CD4-positive, CD25-positive, alpha-beta regulatory T cell (primary cell): ENCODE results near the gene C4B. TPM values are rescaled to one million over a fixed set of nuclear protein-coding genes. Genes with fewer than 3 reads are reported as not detected.
"Not testable (repeated sequence)": the region's sequence is repeated elsewhere in the genome, so short reads cannot be mapped to it uniquely, and the experiment has no call there.

ENCODE experiments used
- ATAC-seq, 2 donors: fragments of 150-1000 bp; cut with Tn5 transposase; one replicate each; pipeline ENCODE4 v1.10.0; 2021; ENCODE audit warnings: low read depth in 2 of 2, moderate number of reproducible peaks in 2 of 2, moderate library complexity in 1 of 2
- DNase-seq, 3 donors: peaks; one replicate each; pipeline versions ENCODE4 v3.0.0 to v3.0.0-alpha.2; 2012 to 2022; ENCODE audit warnings: mixed read lengths in 1 of 3
- H3K27ac ChIP-seq: one replicate; pipeline ENCODE4 v1.7.0; 2013; ENCODE audit warnings: mild to moderate bottlenecking, low read length; ENCODE audit not compliant: insufficient read depth, poor library complexity, severe bottlenecking
- H3K27me3 ChIP-seq: one replicate; pipeline ENCODE4 v1.7.0; 2013; ENCODE audit warnings: low read length; ENCODE audit not compliant: control insufficient read depth, insufficient read depth
- H3K36me3 ChIP-seq: one replicate; pipeline ENCODE4 v1.7.0; 2013; ENCODE audit warnings: mild to moderate bottlenecking, low read length, moderate library complexity; ENCODE audit not compliant: control insufficient read depth, insufficient read depth
- H3K4me1 ChIP-seq: 2 replicates; pipeline ENCODE4 v1.7.0; 2013; ENCODE audit warnings: mild to moderate bottlenecking, low read length; ENCODE audit not compliant: insufficient read depth, control insufficient read depth, poor library complexity, severe bottlenecking
- H3K4me3 ChIP-seq: one replicate; pipeline ENCODE4 v1.7.0; 2013; ENCODE audit warnings: low read depth, mild to moderate bottlenecking, low read length, moderate library complexity
- H3K9me3 ChIP-seq, 2 experiments: 1 replicate in 1 of 2; 2 replicates in 1 of 2; pipeline ENCODE4 v1.7.0; 2013; ENCODE audit warnings: low read length in 2 of 2, mild to moderate bottlenecking in 1 of 2, moderate library complexity in 1 of 2; ENCODE audit not compliant: control insufficient read depth in 2 of 2
- H3K27ac Mint-ChIP-seq, 3 donors: one replicate each; pipeline ENCODE4 v1.8.0; 2020 to 2022; ENCODE audit warnings: mild to moderate bottlenecking in 3 of 3, mixed read lengths in 3 of 3, moderate library complexity in 2 of 3
- H3K27me3 Mint-ChIP-seq: one replicate; pipeline ENCODE4 v1.8.0; 2022; ENCODE audit warnings: mild to moderate bottlenecking, mixed read lengths
- H3K36me3 Mint-ChIP-seq: one replicate; pipeline ENCODE4 v1.8.0; 2020; ENCODE audit warnings: mixed read lengths
- H3K4me1 Mint-ChIP-seq, 4 donors: one replicate each; pipeline ENCODE4 v1.8.0; 2020 to 2022; ENCODE audit warnings: mixed read lengths in 4 of 4, mild to moderate bottlenecking in 1 of 4
- H3K4me3 Mint-ChIP-seq, 4 donors: one replicate each; pipeline ENCODE4 v1.8.0; 2020 to 2022; ENCODE audit warnings: mild to moderate bottlenecking in 4 of 4, mixed read lengths in 4 of 4, moderate library complexity in 3 of 4
- H3K9me3 Mint-ChIP-seq, 7 donors: one replicate each; pipeline ENCODE4 v1.8.0; 2020 to 2022; ENCODE audit warnings: mixed read lengths in 7 of 7, mild to moderate bottlenecking in 3 of 7, moderate library complexity in 2 of 7
- polyA plus RNA-seq, 4 donors: library from polyadenylated mRNA; unstranded; fragments of 300-500 nt; fragmentation: Illumina TruSeq; gene quantifications; one replicate each; pipeline ENCODE4 v1.2.3, GENCODE V29; 2021
- total RNA-seq: library from RNA; stranded (reverse); gene quantifications from one replicate; pipeline ENCODE4 v1.2.3, GENCODE V29; 2022

C4B gene
- total and polyA plus RNA-seq, 5 donors from 2014 or later: 0.52 to 3.6 TPM; not detected in 3

DNA sequence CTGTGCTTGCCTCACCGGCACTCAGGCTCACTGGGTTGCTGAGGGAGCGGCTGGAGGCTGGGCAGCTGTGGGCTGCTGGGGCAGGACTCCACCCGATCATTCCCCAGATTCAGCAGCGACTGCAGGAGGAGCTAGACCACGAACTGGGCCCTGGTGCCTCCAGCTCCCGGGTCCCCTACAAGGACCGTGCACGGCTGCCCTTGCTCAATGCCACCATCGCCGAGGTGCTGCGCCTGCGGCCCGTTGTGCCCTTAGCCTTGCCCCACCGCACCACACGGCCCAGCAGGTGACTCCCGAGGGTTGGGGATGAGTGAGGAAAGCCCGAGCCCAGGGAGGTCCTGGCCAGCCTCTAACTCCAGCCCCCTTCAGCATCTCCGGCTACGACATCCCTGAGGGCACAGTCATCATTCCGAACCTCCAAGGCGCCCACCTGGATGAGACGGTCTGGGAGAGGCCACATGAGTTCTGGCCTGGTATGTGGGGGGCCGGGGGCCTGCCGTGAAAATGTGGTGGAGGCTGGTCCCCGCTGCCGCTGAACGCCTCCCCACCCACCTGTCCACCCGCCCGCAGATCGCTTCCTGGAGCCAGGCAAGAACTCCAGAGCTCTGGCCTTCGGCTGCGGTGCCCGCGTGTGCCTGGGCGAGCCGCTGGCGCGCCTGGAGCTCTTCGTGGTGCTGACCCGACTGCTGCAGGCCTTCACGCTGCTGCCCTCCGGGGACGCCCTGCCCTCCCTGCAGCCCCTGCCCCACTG lies 25.9 kb downstream of the C4B start:
- not testable (repeated sequence) for ATAC-seq, DNase-seq, H3K27ac ChIP-seq, H3K4me1 ChIP-seq, H3K4me1 Mint-ChIP-seq, H3K27ac Mint-ChIP-seq, H3K27me3 ChIP-seq, H3K4me3 ChIP-seq, H3K27me3 Mint-ChIP-seq, H3K36me3 ChIP-seq, H3K4me3 Mint-ChIP-seq, H3K9me3 ChIP-seq, H3K9me3 Mint-ChIP-seq, H3K36me3 Mint-ChIP-seq

DNA sequence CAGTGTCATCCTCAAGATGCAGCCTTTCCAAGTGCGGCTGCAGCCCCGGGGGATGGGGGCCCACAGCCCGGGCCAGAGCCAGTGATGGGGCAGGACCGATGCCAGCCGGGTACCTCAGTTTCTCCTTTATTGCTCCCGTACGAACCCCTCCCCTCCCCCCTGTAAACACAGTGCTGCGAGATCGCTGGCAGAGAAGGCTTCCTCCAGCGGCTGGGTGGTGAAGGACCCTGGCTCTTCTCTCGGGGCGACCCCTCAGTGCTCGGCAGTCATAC lies 26.4 kb downstream of the C4B start:
- not testable (repeated sequence) for H3K27ac Mint-ChIP-seq, H3K4me1 ChIP-seq, H3K36me3 Mint-ChIP-seq, DNase-seq, ATAC-seq, H3K4me1 Mint-ChIP-seq, H3K4me3 Mint-ChIP-seq, H3K9me3 Mint-ChIP-seq, H3K4me3 ChIP-seq, H3K36me3 ChIP-seq, H3K9me3 ChIP-seq, H3K27ac ChIP-seq, H3K27me3 ChIP-seq, H3K27me3 Mint-ChIP-seq

DNA sequence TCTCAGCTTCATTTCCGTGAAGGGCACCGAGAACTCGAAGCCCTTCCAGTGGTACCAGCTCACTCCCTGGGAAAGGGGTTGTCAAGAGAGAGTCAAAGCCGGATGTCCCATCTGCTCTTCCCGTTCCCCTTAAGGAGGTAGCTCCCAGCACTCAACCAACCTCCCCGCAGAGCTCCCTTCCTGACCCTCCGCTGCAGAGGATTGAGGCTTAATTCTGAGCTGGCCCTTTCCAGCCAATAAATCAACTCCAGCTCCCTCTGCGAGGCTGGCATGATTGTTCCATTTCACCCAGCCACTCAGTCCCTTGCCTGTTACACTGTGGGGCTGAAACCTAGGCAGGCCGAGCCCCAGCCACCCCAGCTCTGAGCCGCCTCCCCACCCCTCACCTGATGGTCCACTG lies 26.8 kb downstream of the C4B start:
- not testable (repeated sequence) for H3K4me1 Mint-ChIP-seq, ATAC-seq, H3K4me3 ChIP-seq, H3K27me3 ChIP-seq, H3K4me3 Mint-ChIP-seq, H3K27ac Mint-ChIP-seq, H3K4me1 ChIP-seq, H3K9me3 Mint-ChIP-seq, DNase-seq, H3K27me3 Mint-ChIP-seq, H3K36me3 ChIP-seq, H3K36me3 Mint-ChIP-seq, H3K9me3 ChIP-seq, H3K27ac ChIP-seq

DNA sequence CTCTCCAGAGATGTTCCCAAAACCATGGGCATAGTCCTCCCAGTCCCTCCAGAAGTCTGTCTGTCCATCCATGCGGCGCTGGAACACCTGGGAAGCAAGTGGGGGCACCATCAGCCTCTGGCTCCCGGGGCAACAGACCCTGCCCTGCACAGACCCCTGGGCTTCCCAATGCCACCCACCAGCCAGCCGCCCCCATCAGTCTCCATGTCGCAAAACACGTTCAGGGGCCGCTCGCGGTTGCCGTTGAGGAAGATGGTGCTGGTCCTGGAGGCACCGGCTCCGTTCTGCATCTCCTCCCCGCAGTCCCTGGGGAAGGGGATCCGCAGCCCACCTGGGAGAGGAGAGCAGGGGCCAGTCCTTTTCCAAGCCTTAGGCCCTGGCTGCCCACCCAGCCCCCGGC lies 27.7 kb downstream of the C4B start:
- not testable (repeated sequence) for H3K9me3 Mint-ChIP-seq, H3K27ac ChIP-seq, H3K36me3 Mint-ChIP-seq, H3K4me3 ChIP-seq, H3K9me3 ChIP-seq, H3K4me3 Mint-ChIP-seq, H3K4me1 Mint-ChIP-seq, H3K36me3 ChIP-seq, DNase-seq, H3K4me1 ChIP-seq, H3K27me3 ChIP-seq, ATAC-seq, H3K27me3 Mint-ChIP-seq, H3K27ac Mint-ChIP-seq

DNA sequence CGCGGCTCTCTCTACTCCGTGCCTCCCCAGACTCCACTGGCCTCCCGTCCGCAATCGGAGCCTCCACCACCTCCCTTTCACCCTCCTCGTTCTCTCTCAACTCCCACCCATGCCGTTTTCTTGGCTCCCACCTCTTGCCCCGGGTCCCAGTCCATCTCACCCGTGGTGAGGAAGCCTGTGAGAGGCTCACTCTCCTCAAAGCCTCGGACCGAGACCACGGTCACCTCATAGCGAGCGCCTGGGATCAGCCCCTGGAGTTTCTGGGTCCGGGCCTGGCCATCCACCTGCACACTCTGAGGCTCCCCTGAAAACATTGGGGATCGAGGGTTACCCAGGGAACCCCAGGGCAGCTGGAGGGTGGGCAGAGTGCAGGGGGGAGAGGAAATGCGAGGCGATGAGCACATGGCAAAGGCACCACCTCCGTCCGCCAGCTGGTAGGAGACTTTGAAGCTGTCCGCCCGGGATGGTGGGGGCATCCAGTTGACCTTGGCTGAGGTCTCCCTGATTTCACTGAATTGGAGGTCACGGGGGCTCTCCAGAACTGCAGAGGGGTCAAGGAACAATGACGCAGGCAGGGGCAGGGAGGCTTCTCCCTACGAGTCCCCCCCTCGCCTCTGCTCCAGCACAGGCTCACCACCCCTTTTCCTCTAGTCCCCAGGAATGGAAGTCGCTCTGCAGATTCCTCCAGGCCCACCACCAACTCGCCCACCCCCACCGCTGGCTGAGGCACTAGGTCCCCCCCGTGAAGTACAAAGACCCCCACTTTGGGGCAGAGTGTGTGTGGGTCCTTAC lies 29.2 kb downstream of the C4B start:
- not testable (repeated sequence) for H3K4me1 Mint-ChIP-seq, H3K9me3 ChIP-seq, H3K4me3 Mint-ChIP-seq, H3K36me3 ChIP-seq, H3K27me3 Mint-ChIP-seq, H3K9me3 Mint-ChIP-seq, H3K4me1 ChIP-seq, H3K36me3 Mint-ChIP-seq, H3K4me3 ChIP-seq, H3K27me3 ChIP-seq, H3K27ac ChIP-seq, ATAC-seq, H3K27ac Mint-ChIP-seq, DNase-seq

DNA sequence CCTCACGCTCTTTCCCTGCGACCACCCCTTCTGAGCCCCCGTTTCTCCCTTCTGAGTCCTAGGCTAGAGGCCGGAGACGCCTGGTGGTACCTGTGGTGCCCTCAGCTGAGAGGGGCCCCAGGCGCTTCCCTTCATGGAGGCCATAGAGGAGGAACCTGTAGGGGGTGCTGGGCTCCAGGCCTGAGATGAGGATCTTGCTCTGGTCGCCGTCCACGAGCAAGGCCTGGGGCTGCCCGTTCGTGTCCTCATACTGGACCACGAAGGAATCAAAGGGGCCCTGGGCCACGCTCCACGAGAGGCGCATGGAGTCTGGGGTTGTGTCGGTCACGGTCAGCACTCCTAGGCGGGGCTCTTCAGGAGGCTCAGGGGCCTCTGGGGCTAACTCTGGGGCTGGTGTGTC lies 30.3 kb downstream of the C4B start:
- H3K27me3 ChIP-seq, H3K4me3 ChIP-seq, H3K4me1 ChIP-seq, ATAC-seq, H3K4me3 Mint-ChIP-seq, H3K27ac Mint-ChIP-seq, DNase-seq, H3K9me3 ChIP-seq, H3K27ac ChIP-seq, H3K27me3 Mint-ChIP-seq, H3K36me3 Mint-ChIP-seq, H3K4me1 Mint-ChIP-seq, H3K9me3 Mint-ChIP-seq, H3K36me3 ChIP-seq: not testable (repeated sequence)

DNA sequence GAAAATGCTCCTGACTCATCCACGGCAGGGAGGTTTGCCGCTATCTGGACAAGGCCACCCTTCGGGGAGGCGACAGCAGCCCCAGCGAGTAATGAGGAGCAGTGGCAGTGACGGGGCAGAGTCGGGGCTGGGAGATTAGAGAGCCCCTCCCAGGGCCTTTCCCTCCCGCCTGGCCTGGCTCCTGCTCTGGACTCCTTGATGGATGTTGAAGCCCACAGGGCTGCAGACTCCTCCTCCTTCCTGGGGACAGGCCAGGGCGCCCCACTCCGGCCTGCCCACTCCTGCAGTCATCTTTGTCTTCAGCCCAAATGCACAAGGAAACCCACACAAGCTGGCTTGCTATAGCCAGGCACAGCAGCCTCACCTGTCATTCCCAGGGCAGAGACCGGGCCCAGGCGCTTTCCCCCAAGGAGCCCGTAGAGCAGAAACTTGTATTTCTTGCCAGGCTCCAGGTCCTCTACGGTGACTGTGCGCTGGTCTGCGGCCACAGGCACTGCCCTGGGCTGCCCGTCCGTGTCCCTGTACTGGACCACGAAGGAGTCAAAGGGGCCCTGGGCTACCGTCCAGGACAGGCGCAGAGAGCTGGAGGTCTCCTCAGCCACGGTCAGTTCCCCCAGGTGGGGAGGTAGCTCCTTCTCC lies 31.3 kb downstream of the C4B start:
- Histone ChIP-seq H3K4me1 (peaks cover 6% of the 10 kb centered on the region), H3K4me3 (no peak overlapping the region), H3K9me3 (no peaks in the 10 kb centered on the region), H3K36me3 (no peaks in the 10 kb centered on the region), H3K27me3 (no peaks in the 10 kb centered on the region), H3K27ac (no peak overlapping the region)
- no peak overlapping the region for H3K27ac Mint-ChIP-seq
- no peak for DNase-seq
- H3K27me3 Mint-ChIP-seq: peaks cover 4% of the 10 kb centered on the region
- no peak for ATAC-seq
- no peaks in the 10 kb centered on the region for H3K9me3 Mint-ChIP-seq
- no peak overlapping the region for H3K4me3 Mint-ChIP-seq
- H3K36me3 Mint-ChIP-seq: no peaks in the 10 kb centered on the region
- peaks cover 0 to 7% (median 0%) of the 10 kb centered on the region in 4 donors for H3K4me1 Mint-ChIP-seq
